G401 (cell line): ENCODE measurements around the gene RPS6KA1. TPM values are rescaled to one million over a fixed set of nuclear protein-coding genes. Genes with fewer than 3 reads are reported as not detected.

Experiments used
- DNase-seq: peaks from one replicate; pipeline ENCODE4 v3.0.0-alpha.2; 2015; ENCODE audit warnings: low spot score
- in situ Hi-C: cut with HindIII; loops from 2 replicates; pipeline ENCODE4 v1.10.0; 2016; ENCODE audit warnings: low sequenced_read_pairs, mixed read lengths
- total RNA-seq: library from RNA; depleted of rRNA; stranded (reverse); fragments of >200 nt; shearing (Covaris generic); gene quantifications from 2 replicates; pipeline ENCODE4 v1.2.3, GENCODE V29; 2014

Gene RPS6KA1
- total RNA-seq, 1 experiment from 2014 or later = 296 TPM

- DNase-seq = no peak
- in situ Hi-C loops = no loop called here
Observed at GRCh38 chr1:26548841-26549240, 19.3 kb downstream of the RPS6KA1 start.

GRCh38 chr1:26550946-26551345, 21.4 kb downstream of the RPS6KA1 start:
- in situ Hi-C loops = no loop called here
- no peak for DNase-seq

DNA sequence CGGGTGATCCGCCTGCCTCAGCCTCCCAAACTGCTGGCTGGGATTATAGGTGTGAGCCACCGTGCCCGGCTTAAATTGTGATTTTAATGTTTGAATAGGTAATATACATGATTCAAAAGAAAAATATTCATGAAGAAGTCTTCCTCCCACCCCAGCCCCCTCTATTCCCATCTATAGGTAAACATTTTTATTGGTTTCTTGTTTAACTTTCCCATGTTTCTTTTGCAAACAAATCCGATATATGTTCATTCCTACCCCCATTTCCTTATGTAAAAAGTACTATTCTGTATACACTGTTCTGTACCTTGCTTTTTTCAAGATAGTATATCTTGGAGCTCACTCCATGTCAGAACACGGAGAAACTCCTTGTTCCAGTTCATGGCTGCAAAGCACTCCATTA, 23.2 kb downstream of the RPS6KA1 start:
- DNase-seq = no peak
- in situ Hi-C loops = no loop called here

DNA sequence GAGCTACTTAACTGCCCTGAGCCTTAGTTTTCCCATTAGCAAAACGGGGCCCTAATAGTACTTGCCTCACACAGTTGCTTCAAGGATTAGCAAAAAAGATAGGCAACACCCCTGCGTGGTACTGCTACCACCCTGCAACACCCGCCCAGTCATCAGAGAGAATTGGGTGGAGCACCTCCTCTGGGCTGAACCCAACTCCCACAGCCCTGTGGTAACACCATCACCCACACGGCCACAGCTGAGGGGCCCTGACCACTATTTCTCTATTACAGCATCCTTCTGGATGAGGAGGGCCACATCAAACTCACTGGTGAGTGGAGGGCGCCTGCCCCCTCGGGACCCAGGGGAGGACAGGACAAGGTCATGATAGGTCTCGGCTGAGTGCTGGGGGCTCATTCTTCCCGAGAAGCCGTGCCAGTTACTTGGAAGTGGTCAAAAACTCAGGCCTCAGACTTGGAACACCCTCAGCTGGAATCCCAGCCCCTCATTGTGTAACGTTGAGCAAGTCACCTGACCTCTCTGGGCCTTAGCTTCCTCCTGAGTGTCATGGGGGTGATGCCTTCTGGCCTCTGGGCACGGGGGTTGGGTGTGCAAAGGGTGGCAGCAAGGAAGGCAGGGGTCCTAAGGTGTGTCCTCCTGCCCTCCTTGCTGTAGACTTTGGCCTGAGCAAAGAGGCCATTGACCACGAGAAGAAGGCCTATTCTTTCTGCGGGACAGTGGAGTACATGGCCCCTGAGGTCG, 24.6 kb downstream of the RPS6KA1 start:
- in situ Hi-C loops = no loop called here
- DNase-seq = no peak

- in situ Hi-C loops = no loop called here
- no peak for DNase-seq
Observed at GRCh38 chr1:26554781-26555180, 25.2 kb downstream of the RPS6KA1 start.

GRCh38 chr1:26555550-26555981, 26.0 kb downstream of the RPS6KA1 start:
- in situ Hi-C loops = no loop called here
- DNase-seq = no peak

DNA sequence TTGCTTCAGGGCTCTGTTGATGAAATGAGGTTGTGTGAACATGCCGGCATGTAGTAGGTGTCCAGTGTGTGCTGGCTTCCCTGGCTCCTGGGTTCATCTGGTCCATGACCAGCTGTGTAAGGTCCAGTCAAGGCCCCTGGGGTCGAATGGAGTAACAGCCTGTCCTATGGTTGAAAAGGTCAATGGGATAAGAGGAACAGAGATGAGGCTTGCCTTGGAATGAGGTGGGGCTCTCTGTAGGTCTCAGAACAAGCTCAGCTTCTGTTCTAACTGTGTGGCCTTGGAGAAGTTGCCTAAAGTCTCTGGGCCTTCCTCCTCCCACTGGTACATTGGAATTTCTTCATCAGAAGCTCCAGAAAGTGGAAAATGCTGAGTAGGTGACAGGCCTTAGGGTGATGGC, 26.6 kb downstream of the RPS6KA1 start:
- in situ Hi-C loops = no loop called here
- DNase-seq = no peak

DNA sequence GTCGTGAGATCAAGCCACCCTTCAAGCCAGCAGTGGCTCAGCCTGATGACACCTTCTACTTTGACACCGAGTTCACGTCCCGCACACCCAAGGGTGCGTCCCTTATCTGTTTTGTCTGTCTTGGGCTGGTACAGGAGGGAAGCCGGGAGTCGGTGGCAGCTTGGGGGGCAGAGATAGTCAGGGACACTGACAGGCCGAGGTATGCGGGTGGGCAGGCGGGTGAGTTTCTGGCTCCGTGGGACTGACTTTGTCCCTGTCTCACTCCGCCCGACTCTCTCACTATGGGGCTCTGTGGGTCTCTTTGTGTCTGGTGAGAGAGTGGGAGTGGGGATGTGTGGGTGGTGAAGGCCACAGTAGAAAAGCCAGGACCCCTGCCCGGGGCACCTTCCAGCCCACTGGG, 27.4 kb downstream of the RPS6KA1 start:
- no peak for DNase-seq
- in situ Hi-C loops = no loop called here

DNA sequence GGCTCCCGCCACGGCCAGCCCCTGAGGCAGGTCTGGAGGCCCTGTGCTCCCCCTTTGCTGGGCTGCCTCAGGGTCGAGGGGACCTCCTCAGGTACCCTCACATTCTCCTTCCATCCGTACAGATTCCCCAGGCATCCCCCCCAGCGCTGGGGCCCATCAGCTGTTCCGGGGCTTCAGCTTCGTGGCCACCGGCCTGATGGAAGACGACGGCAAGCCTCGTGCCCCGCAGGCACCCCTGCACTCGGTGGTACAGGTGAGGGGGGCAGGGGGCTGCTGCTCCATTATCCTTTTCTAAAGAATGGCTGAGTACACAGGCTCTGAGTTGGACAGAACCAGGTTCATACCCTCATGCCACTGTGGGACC, 29.1 kb downstream of the RPS6KA1 start:
- in situ Hi-C loops = no loop called here

GRCh38 chr1:26560403-26560780, 30.8 kb downstream of the RPS6KA1 start:
- in situ Hi-C loops = no loop called here
- DNase-seq = no peak

More for the DNA sequence above, 29.1 kb downstream of the RPS6KA1 start:
- DNase-seq = no peak

DNA sequence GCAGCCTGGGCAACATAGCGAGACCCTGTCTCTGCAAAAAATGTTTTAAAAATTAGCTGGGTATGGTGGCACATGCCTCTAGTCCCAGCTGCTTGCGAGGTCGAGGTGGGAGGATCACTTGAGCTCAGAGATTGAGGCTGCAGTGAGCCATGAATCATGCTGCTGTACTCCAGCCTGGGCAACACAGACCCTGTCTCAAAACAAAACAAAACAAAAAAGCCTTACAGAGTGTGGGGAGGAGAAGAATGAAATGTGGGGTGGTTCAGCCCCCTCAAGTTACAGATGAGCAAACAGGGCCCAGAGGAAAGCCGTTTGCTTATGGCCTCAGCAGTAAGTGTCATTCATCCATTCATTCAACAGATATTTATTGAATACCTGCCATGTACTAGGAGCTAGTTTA, 40.7 kb downstream of the RPS6KA1 start:
- in situ Hi-C loops = no loop called here
- no peak for DNase-seq

DNA sequence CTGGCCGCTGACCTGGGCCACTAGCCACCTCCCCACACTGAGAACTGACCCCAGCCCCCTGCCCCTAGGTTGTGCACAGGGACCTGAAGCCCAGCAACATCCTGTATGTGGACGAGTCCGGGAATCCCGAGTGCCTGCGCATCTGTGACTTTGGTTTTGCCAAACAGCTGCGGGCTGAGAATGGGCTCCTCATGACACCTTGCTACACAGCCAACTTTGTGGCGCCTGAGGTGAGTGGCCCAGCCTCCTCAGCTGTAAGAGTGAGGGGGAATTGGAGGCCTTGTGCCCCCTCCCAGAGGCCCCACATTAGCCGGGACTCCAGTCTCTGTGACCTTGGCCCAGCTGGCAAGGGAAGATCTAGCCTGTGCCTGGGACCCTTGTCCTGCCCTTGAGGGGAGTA, 41.8 kb downstream of the RPS6KA1 start:
- no peak for DNase-seq
- in situ Hi-C loops = no loop called here

- no peak for DNase-seq
- in situ Hi-C loops = no loop called here
Observed at GRCh38 chr1:26574018-26574417, 44.5 kb downstream of the RPS6KA1 start.

DNA sequence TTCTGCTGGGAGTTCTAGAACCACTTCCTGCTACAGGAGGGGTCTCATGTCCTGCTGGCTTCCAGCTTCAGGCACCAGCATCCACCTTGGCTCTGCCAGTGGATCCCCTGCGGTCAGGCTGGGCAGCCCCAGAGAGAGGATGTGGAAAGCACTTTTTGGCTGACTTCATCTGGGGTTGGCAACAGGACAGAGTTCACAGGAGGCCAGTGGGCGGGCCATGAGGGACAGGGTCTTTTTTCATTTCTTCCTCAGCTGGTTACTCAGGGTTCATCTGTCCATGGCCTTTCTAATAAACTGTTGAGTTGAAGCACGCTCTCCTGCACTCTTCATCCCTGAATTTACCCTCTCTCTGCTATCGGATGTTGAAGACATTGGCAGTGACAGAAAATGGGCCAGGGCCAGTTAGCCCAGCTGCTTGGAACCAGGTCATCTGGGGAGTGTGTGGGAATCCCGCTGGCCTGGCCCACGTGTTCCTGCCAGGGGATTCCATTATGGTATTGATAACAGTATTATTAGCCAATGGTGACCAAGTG, 45.2 kb downstream of the RPS6KA1 start:
- in situ Hi-C loops = no loop called here
- DNase-seq = peak; percentile 7

DNA sequence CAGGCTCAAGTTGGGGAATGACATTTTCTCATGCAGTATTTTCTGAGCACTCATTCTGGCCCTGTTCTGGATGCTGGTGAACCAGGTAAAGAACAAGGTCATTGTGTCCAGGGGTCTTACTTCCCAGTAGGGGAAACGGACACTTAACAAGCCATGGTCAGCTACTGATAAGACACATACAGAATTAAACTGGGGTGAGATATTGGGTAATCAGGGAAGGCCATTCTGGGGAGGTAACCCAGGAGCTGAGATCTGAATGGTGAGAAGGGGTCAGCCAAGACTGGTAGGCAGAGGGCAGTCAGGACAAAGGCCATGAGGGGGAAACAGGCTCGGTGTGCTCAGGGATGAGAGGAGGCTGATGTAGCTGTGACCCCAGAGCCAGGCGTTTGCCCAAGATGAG, 45.8 kb downstream of the RPS6KA1 start:
- in situ Hi-C loops = no loop called here
- no peak for DNase-seq

DNA sequence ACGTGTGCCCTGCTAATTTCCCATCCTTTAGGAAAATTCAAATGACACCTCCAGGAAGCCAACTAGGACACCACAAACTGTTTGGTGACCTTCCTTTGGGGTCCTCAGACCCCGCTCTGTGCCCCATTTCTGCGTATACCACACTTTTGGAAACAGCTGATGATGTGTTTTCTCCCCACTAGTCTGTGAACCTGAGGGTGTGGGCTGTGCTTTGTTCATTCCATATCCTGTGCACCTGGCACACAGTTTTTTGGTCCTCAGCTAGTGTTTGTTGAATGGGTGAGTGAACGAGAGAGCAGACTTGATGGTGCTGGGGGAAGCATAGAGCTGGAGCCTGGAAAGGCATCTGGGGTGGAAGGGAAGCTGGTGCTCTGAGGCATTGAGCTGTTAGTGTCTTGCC, 48.6 kb downstream of the RPS6KA1 start:
- no peak for DNase-seq
- in situ Hi-C loops = no loop called here

GRCh38 chr1:26579681-26580111, 50.1 kb downstream of the RPS6KA1 start:
- no peak for DNase-seq
- in situ Hi-C loops = no loop called here

DNA sequence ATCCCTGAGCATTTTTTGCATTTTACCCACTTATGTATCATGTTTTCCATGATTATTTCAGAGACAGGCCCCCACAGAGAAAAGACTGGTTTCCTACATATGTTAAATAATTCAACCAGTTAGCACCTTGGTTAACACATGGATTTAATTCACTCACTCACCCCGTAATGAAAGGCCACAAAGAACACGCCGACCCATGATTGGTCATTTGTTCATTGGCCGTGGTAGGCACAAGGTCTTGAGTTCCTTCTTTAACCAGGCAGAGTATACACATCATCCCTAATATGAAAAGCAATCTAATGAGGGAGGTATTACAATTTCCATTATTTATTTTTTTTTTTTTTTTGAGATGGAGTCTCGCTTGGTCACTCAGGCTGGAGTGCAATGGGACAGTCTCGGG, 50.6 kb downstream of the RPS6KA1 start:
- no peak for DNase-seq
- in situ Hi-C loops = no loop called here

DNA sequence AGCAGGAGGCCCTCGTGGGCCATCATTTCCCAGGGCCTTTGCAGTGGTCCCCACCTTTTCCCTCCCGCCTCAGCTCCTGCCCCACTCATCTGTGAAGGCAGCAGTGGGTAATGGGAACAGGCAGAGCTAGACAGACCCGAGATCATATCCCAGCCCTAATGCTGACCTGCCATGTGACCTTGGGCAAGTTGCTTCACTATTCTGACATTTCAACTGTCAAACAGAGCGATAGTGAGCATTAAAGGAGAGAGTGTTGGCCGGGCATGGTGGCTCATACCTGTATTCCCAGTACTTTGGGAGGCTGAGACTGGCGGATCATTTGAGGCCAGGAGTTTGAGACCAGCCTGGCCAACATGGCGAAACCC, 51.7 kb downstream of the RPS6KA1 start:
- in situ Hi-C loops = no loop called here
- no peak for DNase-seq

DNA sequence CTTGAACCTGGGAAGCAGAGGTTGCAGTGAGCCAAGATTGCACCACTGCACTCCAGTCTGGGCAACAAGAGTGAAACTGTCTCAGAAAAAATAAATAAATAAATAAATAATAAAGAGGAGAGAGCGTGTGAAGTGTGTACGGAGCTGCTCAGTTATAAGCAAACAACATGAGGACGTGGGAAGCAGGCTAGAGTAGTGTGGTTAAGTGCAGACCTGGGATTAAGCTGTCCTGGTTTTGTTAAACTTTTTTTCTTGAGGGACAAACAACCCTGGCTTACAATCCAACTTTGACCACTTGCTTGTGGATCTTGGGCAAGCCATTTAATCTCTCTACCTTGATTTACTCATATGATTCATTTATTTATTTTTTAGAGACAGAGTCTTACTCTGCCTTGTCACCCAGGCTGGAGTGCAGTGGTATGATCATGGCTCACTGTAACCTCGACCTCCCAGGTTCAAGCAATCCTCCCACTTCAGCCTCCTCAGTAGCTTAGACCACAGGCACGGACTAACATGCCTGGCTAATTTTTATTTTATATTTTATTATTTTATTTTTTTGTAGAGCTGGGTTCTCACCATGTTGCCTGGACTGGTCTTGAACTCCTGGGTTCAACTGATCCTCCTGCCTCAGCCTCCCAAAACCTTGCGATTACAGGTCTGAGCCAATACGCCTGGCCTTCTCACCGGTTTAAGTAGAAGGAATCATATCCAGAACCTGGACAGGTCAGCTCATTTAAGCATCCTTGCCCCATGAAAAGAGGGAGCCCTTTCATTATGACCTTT, 52.7 kb downstream of the RPS6KA1 start:
- no peak for DNase-seq
- in situ Hi-C loops = no loop called here
